ENCODE measurements around the gene ADAMTSL3. TPM values are rescaled to one million over a fixed set of nuclear protein-coding genes. Genes with fewer than 3 reads are reported as not detected.

Gene ADAMTSL3
- polyA plus RNA-seq, 1 of the 3 experiments (the other 2 are of a cell fraction) = 0.02 TPM

- POLR2A ChIA-PET = no interaction called here
- 10% methylated on average over 2 of the region's 7 CpGs for WGBS (ENCODE audit: low lambda C conversion rate)
Observed at GRCh38 chr15:83695901-83696425, 42.0 kb downstream of the ADAMTSL3 start.

GRCh38 chr15:83697716-83698115 is 43.8 kb downstream of the ADAMTSL3 start:
- H3K27me3 ChIP-seq (ENCODE audit: insufficient read depth) = peaks cover 5% of the 10 kb centered on the region; the same call in 1 of the 2 replicates
- H3K27ac ChIP-seq (ENCODE audit: low read depth in 2 of 2, low read length in 1 of 2) = no peak overlapping the region
- H3K4me1 ChIP-seq (ENCODE audit: control insufficient read depth in 1 of 2, insufficient read depth in 2 of 2, low read depth in 1 of 2, low read length in 1 of 2) = no peaks in the 10 kb centered on the region
- no peaks in the 10 kb centered on the region for H3F3A ChIP-seq (replicated peaks; ENCODE audit: insufficient read depth)
- H3K9me3 ChIP-seq = no peaks in the 10 kb centered on the region
- H4K20me1 ChIP-seq (ENCODE audit: insufficient read depth) = no peaks in the 10 kb centered on the region
- no peak overlapping the region for H2AFZ ChIP-seq (ENCODE audit: low read depth)
- no peak overlapping the region for H3K9ac ChIP-seq
- H3K79me2 ChIP-seq (ENCODE audit: insufficient read depth) = no peaks in the 10 kb centered on the region
- ChIA-PET CTCF (no interaction called here), POLR2A (no interaction called here)
- no peaks in the 10 kb centered on the region for H3K9me2 ChIP-seq
- no peaks in the 10 kb centered on the region for H3K36me3 ChIP-seq (replicated peaks in 1 of 2; ENCODE audit: control insufficient read depth in 1 of 2, insufficient read depth in 2 of 2, low read length in 1 of 2)
- H3K4me2 ChIP-seq = no peak overlapping the region
- no peak for DNase-seq
- no peak overlapping the region for H3K4me3 ChIP-seq (ENCODE audit: low read depth in 2 of 2, low read length in 1 of 2)
- TF ChIP-seq IRF3 (IDR thresholded peaks at IDR 0.05; ENCODE audit: low read depth, low read length) = no peak
- TF ChIP-seq, protein P1, sequence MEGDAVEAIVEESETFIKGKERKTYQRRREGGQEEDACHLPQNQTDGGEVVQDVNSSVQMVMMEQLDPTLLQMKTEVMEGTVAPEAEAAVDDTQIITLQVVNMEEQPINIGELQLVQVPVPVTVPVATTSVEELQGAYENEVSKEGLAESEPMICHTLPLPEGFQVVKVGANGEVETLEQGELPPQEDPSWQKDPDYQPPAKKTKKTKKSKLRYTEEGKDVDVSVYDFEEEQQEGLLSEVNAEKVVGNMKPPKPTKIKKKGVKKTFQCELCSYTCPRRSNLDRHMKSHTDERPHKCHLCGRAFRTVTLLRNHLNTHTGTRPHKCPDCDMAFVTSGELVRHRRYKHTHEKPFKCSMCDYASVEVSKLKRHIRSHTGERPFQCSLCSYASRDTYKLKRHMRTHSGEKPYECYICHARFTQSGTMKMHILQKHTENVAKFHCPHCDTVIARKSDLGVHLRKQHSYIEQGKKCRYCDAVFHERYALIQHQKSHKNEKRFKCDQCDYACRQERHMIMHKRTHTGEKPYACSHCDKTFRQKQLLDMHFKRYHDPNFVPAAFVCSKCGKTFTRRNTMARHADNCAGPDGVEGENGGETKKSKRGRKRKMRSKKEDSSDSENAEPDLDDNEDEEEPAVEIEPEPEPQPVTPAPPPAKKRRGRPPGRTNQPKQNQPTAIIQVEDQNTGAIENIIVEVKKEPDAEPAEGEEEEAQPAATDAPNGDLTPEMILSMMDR (IDR thresholded peaks at IDR 0.05) = no peak
- TF ChIP-seq JUND (IDR thresholded peaks at IDR 0.05) = no peak
- no peak for TF ChIP-seq RFX5 (IDR thresholded peaks at IDR 0.05; ENCODE audit: low read length)
- TF ChIP-seq, protein P2, sequence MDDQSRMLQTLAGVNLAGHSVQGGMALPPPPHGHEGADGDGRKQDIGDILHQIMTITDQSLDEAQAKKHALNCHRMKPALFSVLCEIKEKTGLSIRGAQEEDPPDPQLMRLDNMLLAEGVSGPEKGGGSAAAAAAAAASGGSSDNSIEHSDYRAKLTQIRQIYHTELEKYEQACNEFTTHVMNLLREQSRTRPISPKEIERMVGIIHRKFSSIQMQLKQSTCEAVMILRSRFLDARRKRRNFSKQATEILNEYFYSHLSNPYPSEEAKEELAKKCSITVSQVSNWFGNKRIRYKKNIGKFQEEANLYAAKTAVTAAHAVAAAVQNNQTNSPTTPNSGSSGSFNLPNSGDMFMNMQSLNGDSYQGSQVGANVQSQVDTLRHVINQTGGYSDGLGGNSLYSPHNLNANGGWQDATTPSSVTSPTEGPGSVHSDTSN (IDR thresholded peaks at IDR 0.05) = no peak
- TF ChIP-seq FOSL2 (IDR thresholded peaks at IDR 0.05; ENCODE audit: borderline replicate concordance, low read depth) = no peak
- no peak for TF ChIP-seq FOXM1 (IDR thresholded peaks at IDR 0.05; ENCODE audit: low read depth)
- no peak for TF ChIP-seq RCOR1 (IDR thresholded peaks at IDR 0.05; ENCODE audit: low read length)
- no peak for TF ChIP-seq MEF2A (IDR thresholded peaks at IDR 0.05; ENCODE audit: borderline replicate concordance, low read depth)

More at GRCh38 chr15:83695901-83696425, 42.0 kb downstream of the ADAMTSL3 start:
- Histone ChIP-seq H3K4me3 (ENCODE audit: low read depth in 2 of 2, low read length in 1 of 2) (no peak overlapping the region), H3K36me3 (replicated peaks in 1 of 2; ENCODE audit: control insufficient read depth in 1 of 2, insufficient read depth in 2 of 2, low read length in 1 of 2) (no peaks in the 10 kb centered on the region), H3K27ac (ENCODE audit: low read depth in 2 of 2, low read length in 1 of 2) (no peak overlapping the region), H4K20me1 (ENCODE audit: insufficient read depth) (no peaks in the 10 kb centered on the region), H3K9me2 (no peaks in the 10 kb centered on the region), H3K9me3 (no peaks in the 10 kb centered on the region), H3F3A (replicated peaks; ENCODE audit: insufficient read depth) (no peaks in the 10 kb centered on the region), H3K79me2 (ENCODE audit: insufficient read depth) (no peaks in the 10 kb centered on the region), H3K4me1 (ENCODE audit: control insufficient read depth in 1 of 2, insufficient read depth in 2 of 2, low read depth in 1 of 2, low read length in 1 of 2) (no peaks in the 10 kb centered on the region), H2AFZ (ENCODE audit: low read depth) (no peak overlapping the region), H3K27me3 (ENCODE audit: insufficient read depth) (peaks cover 6% of the 10 kb centered on the region; the same call in 1 of the 2 replicates), H3K9ac (no peak overlapping the region), H3K4me2 (no peak overlapping the region)
- TF ChIP-seq USF2 (IDR thresholded peaks at IDR 0.05; ENCODE audit: borderline replicate concordance, low read depth, low read length) (no peak), RAD21 (IDR thresholded peaks at IDR 0.05; ENCODE audit: low read length) (no peak), MXI1 (IDR thresholded peaks at IDR 0.05; ENCODE audit: low read depth, low read length) (no peak), SMC3 (IDR thresholded peaks at IDR 0.05; ENCODE audit: low read depth, low read length) (no peak), RFX5 (IDR thresholded peaks at IDR 0.05; ENCODE audit: low read length) (no peak), RCOR1 (IDR thresholded peaks at IDR 0.05; ENCODE audit: low read length) (no peak), MAX (IDR thresholded peaks at IDR 0.05; ENCODE audit: low read depth) (no peak), TCF12 (IDR thresholded peaks at IDR 0.05) (no peak), NFIC (IDR thresholded peaks at IDR 0.05; ENCODE audit: borderline replicate concordance) (no peak), SIN3A (IDR thresholded peaks at IDR 0.05; ENCODE audit: borderline replicate concordance, low read depth, low read length) (no peak), GABPA (IDR thresholded peaks at IDR 0.05; ENCODE audit: low read depth) (no peak), EP300 (IDR thresholded peaks at IDR 0.05; ENCODE audit: borderline replicate concordance in 1 of 2, low read depth in 1 of 2, low read length in 1 of 2) (no peak), ELF1 (IDR thresholded peaks at IDR 0.05) (no peak), CHD2 (IDR thresholded peaks at IDR 0.05; ENCODE audit: low read length, partially characterized antibody) (no peak), TEAD4 (IDR thresholded peaks at IDR 0.05; ENCODE audit: borderline replicate concordance, insufficient read depth) (no peak), POLR2AphosphoS5 (IDR thresholded peaks at IDR 0.05; ENCODE audit: low read depth, low read length) (no peak), JUND (IDR thresholded peaks at IDR 0.05) (no peak)
- TF ChIP-seq, protein P1 (IDR thresholded peaks at IDR 0.05) = no peak
- CTCF ChIA-PET = no interaction called here
- no peak for DNase-seq

Measured in SK-N-SH (cell line).